ENCODE measurements around the gene DDX1. TPM values are rescaled to one million over a fixed set of nuclear protein-coding genes. Genes with fewer than 3 reads are reported as not detected.

The DDX1 gene
- total and polyA plus RNA-seq, 12 donors = 39.4 to 122 (median 77.2) TPM

- 84 to 92% (median 88%) methylated on average over 12 of the region's 12 CpGs for WGBS, 4 donors
- TF ChIP-seq CTCF (IDR thresholded peaks at IDR 0.05) (no peak), POLR2A (IDR thresholded peaks at IDR 0.05) (no peak)
- H3K4me3 ChIP-seq = no peak overlapping the region
Observed at GRCh38 chr2:15568874-15569273, 22.8 kb upstream of the DDX1 start.

GRCh38 chr2:15570104-15570503, 21.6 kb upstream of the DDX1 start:
- Histone ChIP-seq H3K4me1 (replicated peaks in 1 of 2) (no peaks in the 10 kb centered on the region), H3K27ac (no peak overlapping the region), H3K4me3 (no peak overlapping the region), H3K27me3 (no peaks in the 10 kb centered on the region), H3K36me3 (replicated peaks in 1 of 2) (no peaks in the 10 kb centered on the region), H3K9me3 (replicated peaks in 1 of 3) (no peaks in the 10 kb centered on the region)
- DNase-seq = no peak
- WGBS, 4 donors = 52 to 60% (median 56%) methylated on average over 5 of the region's 5 CpGs
- intact Hi-C loops (cut with DNase I) = no loop called here
- TF ChIP-seq POLR2A (IDR thresholded peaks at IDR 0.05) (no peak), CTCF (IDR thresholded peaks at IDR 0.05) (no peak)

More at GRCh38 chr2:15568874-15569273, 22.8 kb upstream of the DDX1 start:
- intact Hi-C loops (cut with DNase I) = no loop called here
- Histone ChIP-seq H3K27ac (no peak overlapping the region), H3K4me1 (replicated peaks in 1 of 2) (no peaks in the 10 kb centered on the region), H3K36me3 (replicated peaks in 1 of 2) (no peaks in the 10 kb centered on the region), H3K9me3 (replicated peaks in 1 of 3) (no peaks in the 10 kb centered on the region), H3K27me3 (no peaks in the 10 kb centered on the region)
- DNase-seq = no peak

- no peak overlapping the region for H3K27ac ChIP-seq
- no peaks in the 10 kb centered on the region for H3K36me3 ChIP-seq (replicated peaks in 1 of 2)
- TF ChIP-seq POLR2A (IDR thresholded peaks at IDR 0.05) (no peak), CTCF (IDR thresholded peaks at IDR 0.05) (no peak)
- 75 to 87% (median 82%) methylated on average over 3 of the region's 3 CpGs for WGBS, 4 donors
- DNase-seq = no peak
- H3K4me1 ChIP-seq (replicated peaks in 1 of 2) = no peaks in the 10 kb centered on the region
- no peaks in the 10 kb centered on the region for H3K27me3 ChIP-seq
- H3K4me3 ChIP-seq = no peak overlapping the region
- no peaks in the 10 kb centered on the region for H3K9me3 ChIP-seq (replicated peaks in 1 of 3)
- intact Hi-C loops (cut with DNase I) = no loop called here
Observed at GRCh38 chr2:15571729-15572128, 19.9 kb upstream of the DDX1 start.

- Histone ChIP-seq H3K4me1 (replicated peaks in 1 of 2) (no peaks in the 10 kb centered on the region), H3K4me3 (no peak overlapping the region), H3K27me3 (no peaks in the 10 kb centered on the region), H3K36me3 (replicated peaks in 1 of 2) (no peaks in the 10 kb centered on the region), H3K27ac (no peak overlapping the region), H3K9me3 (replicated peaks in 1 of 3) (no peaks in the 10 kb centered on the region)
- peak; percentile 85 to 96 (median 94) for DNase-seq
- 18 to 23% (median 19%) methylated on average over 7 of the region's 7 CpGs for WGBS, 4 donors
- intact Hi-C loops (cut with DNase I) = no loop called here
- TF ChIP-seq CTCF (IDR thresholded peaks at IDR 0.05) (peak; percentile 67 to 78 (median 72)), POLR2A (IDR thresholded peaks at IDR 0.05) (no peak)
Observed at GRCh38 chr2:15577071-15577735, 14.5 kb upstream of the DDX1 start.

Measured in adrenal gland (tissue), 12 donors.